Panc1 (cell line): ENCODE measurements around the gene ALG12. TPM values are rescaled to one million over a fixed set of nuclear protein-coding genes. Genes with fewer than 3 reads are reported as not detected.
A peak's percentile ranks its signal among the peaks of the same experiment; 100 is the strongest.

Experiments
- ATAC-seq: fragments of 200-7000 bp; cut with Tn5 transposase; 2 replicates; pipeline ENCODE4 v1.9.1; 2020; ENCODE audit warnings: mild to moderate bottlenecking, moderate library complexity
- BruUV-seq: library from RNA; stranded (reverse); fragments of 400-500 nt; replicated peaks from 2 replicates; lab custom pipeline; 2021; lab: Mats Ljungman, UMichigan
- CTCF ChIA-PET: fragments of 300-600 bp; sonication (Branson Sonifier 250); formaldehyde crosslinking; loops from one replicate; lab custom pipeline; 2022; ENCODE audit warnings: antibody characterized with exemption; lab: Charles Lee
- POLR2A ChIA-PET: fragments of 300-600 bp; sonication (Branson Sonifier 250); formaldehyde crosslinking; loops from one replicate; lab custom pipeline; 2022; ENCODE audit warnings: antibody characterized with exemption; lab: Charles Lee
- DNase-seq: peaks from one replicate; pipeline ENCODE4 v3.0.0-alpha.2; 2010; ENCODE audit warnings: low read depth, low spot score
- H3K27ac ChIP-seq: 2 replicates; pipeline ENCODE4 v1.5.1; 2011; ENCODE audit warnings: mild to moderate bottlenecking, low read length, inconsistent platforms
- H3K27me3 ChIP-seq: fragments of 200-500 bp; sonication (Bioruptor generic); 2 replicates; pipeline ENCODE4 v1.6.0; 2014; ENCODE audit warnings: low read length, inconsistent platforms; ENCODE audit not compliant: control insufficient read depth, insufficient read depth
- H3K36me3 ChIP-seq: fragments of 200-500 bp; sonication (Bioruptor generic); 2 replicates; pipeline ENCODE4 v1.5.1; 2014; ENCODE audit warnings: inconsistent platforms, mild to moderate bottlenecking, low read length, moderate library complexity; ENCODE audit not compliant: control insufficient read depth, insufficient read depth
- H3K4me1 ChIP-seq: 2 replicates; pipeline ENCODE4 v1.5.1; 2011; ENCODE audit warnings: inconsistent platforms, mild to moderate bottlenecking, low read length, moderate library complexity; ENCODE audit not compliant: control insufficient read depth, insufficient read depth
- H3K4me3 ChIP-seq, 2 experiments: 2 replicates each; pipeline ENCODE4 v1.5.1; 2011 to 2012; ENCODE audit warnings: low read depth in 2 of 2, low read length in 2 of 2, mild to moderate bottlenecking in 2 of 2, inconsistent platforms in 1 of 2, moderate library complexity in 1 of 2
- H3K9me3 ChIP-seq: fragments of 200-500 bp; sonication (Bioruptor generic); 2 replicates; pipeline ENCODE4 v1.5.1; 2014; ENCODE audit warnings: low read depth, mild to moderate bottlenecking, inconsistent platforms, low read length, moderate library complexity; ENCODE audit not compliant: control insufficient read depth, insufficient read depth
- CTCF ChIP-seq: fragments of 450-650 bp; IDR thresholded peaks from 2 replicates; pipeline ENCODE4 v1.5.1; 2017; ENCODE audit warnings: mild to moderate bottlenecking
- POLR2AphosphoS5 ChIP-seq: IDR thresholded peaks from 2 replicates; pipeline ENCODE4 v1.6.1; 2012; ENCODE audit warnings: mild to moderate bottlenecking, low read depth, low read length, moderate library complexity
- REST ChIP-seq, 2 experiments: IDR thresholded peaks; 2 replicates each; pipeline ENCODE4 v1.6.1; 2011 to 2012; ENCODE audit warnings: low read depth in 2 of 2, control low read depth in 1 of 2, low read length in 1 of 2, mild to moderate bottlenecking in 1 of 2, moderate library complexity in 1 of 2; ENCODE audit not compliant: insufficient read depth in 1 of 2
- SIN3A ChIP-seq: IDR thresholded peaks from 2 replicates; pipeline ENCODE4 v1.6.1; 2012; ENCODE audit warnings: low read depth, mild to moderate bottlenecking, low read length, moderate library complexity, borderline replicate concordance; ENCODE audit not compliant: insufficient read depth
- TCF7L2 ChIP-seq: IDR thresholded peaks from 2 replicates; pipeline ENCODE4 v1.6.1; 2011; ENCODE audit warnings: mild to moderate bottlenecking, low read depth, low read length, inconsistent platforms
- in situ Hi-C: cut with HindIII; loops from 2 replicates; pipeline ENCODE4 v1.10.0; 2016; ENCODE audit warnings: low sequenced_read_pairs, low pct_unique_long_range_greater_than_20kb
- intact Hi-C: fragments of 100-400 bp; cut with micrococcal nuclease; formaldehyde crosslinking; loops from one replicate; pipeline ENCODE4 v1.10.0; 2022; ENCODE audit not compliant: unreplicated experiment
- total RNA-seq: library from RNA; stranded (reverse); gene quantifications from one replicate; pipeline ENCODE4 v1.2.1, GENCODE V29; 2021; ENCODE audit not compliant: unreplicated experiment

ALG12 gene
- total RNA-seq, 1 experiment from 2014 or later, result 23.4 TPM

- ATAC-seq, result no peak
- in situ Hi-C loops, result no loop called here
- CTCF ChIA-PET, result interaction anchor here (0.6 kb wide), 1 partner anchor 148 kb away, joined by 3 read pairs; no protein-coding TSS in a partner anchor
- Histone ChIP-seq H3K9me3 (no peaks in the 10 kb centered on the region), H3K4me1 (peaks cover 3% of the 10 kb centered on the region; the same call in 1 of the 2 replicates), H3K36me3 (peaks cover 4% of the 10 kb centered on the region; the same call in 1 of the 2 replicates), H3K27me3 (no peaks in the 10 kb centered on the region), H3K4me3 (no peak overlapping the region), H3K27ac (no peak overlapping the region)
- intact Hi-C loops, result loop anchor here (5.0 kb wide), 1 partner anchor 148 kb away; no protein-coding TSS in a partner anchor
- POLR2A ChIA-PET, result no interaction called here
- no TSS peak for BruUV-seq
- TF ChIP-seq TCF7L2 (no peak), CTCF (no peak), REST (IDR thresholded peaks at IDR 0.05; ENCODE audit: insufficient read depth in 1 of 2, low read depth in 2 of 2, low read length in 1 of 2) (peak; percentile 80 to 89)
- DNase-seq, result no peak
Observed at GRCh38 chr22:49915610-49916009, 2.6 kb downstream of the ALG12 start.

- no TSS peak for BruUV-seq
- ATAC-seq (no peak), DNase-seq (no peak)
- Histone ChIP-seq H3K36me3 (peaks cover 4% of the 10 kb centered on the region; the same call in 1 of the 2 replicates), H3K27me3 (no peaks in the 10 kb centered on the region), H3K9me3 (no peaks in the 10 kb centered on the region), H3K4me3 (no peak overlapping the region), H3K27ac (no peak overlapping the region), H3K4me1 (peaks cover 1% of the 10 kb centered on the region; the same call in 1 of the 2 replicates)
- CTCF ChIA-PET, result no interaction called here
- intact Hi-C loops, result no loop called here
- TF ChIP-seq REST (IDR thresholded peaks at IDR 0.05; ENCODE audit: insufficient read depth in 1 of 2, low read depth in 2 of 2, low read length in 1 of 2) (no peak), TCF7L2 (no peak), SIN3A (no peak), CTCF (no peak), POLR2AphosphoS5 (no peak)
- in situ Hi-C loops, result no loop called here
- POLR2A ChIA-PET, result no interaction called here
Observed at GRCh38 chr22:49914256-49914655, 4.0 kb downstream of the ALG12 start.
